ENCODE measurements around the gene CORIN. TPM values are rescaled to one million over a fixed set of nuclear protein-coding genes. Genes with fewer than 3 reads are reported as not detected.

The CORIN gene
- total RNA-seq, 6 experiments from 2014 or later = 0.12 to 0.44 (median 0.16) TPM; not detected in 1

DNA sequence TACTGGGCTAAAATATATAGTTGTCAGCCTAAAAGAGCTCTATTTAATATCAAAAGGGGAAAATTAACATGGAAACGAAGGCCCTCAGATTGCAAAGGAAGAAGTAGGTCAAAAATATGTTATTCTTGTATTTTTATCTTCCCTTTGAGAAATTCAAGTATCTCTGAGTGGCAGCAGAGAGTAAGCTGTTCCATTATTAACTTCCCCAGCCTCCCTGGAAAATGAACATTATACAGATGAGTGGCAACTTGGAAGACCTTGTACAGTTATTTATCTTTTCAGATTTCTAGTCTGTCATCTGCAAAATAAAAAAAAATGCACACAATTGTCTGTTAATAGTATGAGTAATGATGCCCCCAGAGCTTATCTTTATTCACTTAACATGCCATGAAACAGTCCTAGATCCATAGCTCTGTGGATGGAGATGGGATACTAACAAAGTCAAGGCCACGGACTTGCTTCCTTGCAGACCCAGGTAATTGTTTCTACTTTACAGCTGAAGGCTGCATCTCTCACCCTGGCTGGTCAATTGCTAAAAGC is 93.0 kb downstream of the CORIN start:
- intact Hi-C loops (cut with DNase I) = no loop called here
- TF ChIP-seq CTCF (IDR thresholded peaks at IDR 0.05) = no peak
- TF ChIP-seq POLR2A (IDR thresholded peaks at IDR 0.05) = no peak

GRCh38 chr4:47744253-47744652 is 93.6 kb downstream of the CORIN start:
- intact Hi-C loops (cut with DNase I) = no loop called here
- Histone ChIP-seq H3K27me3 (no peaks in the 10 kb centered on the region), H3K4me1 (no peaks in the 10 kb centered on the region), H3K9me3 (peaks cover 0 to 3% (median 0%) of the 10 kb centered on the region in 4 donors), H3K4me3 (peak overlapping the region in 2 of 3 donors; percentile 15 to 17), H3K27ac (no peak overlapping the region), H3K36me3 (no peaks in the 10 kb centered on the region)
- TF ChIP-seq POLR2A (IDR thresholded peaks at IDR 0.05) (no peak), CTCF (IDR thresholded peaks at IDR 0.05) (no peak)
- ATAC-seq = peak; percentile 57 to 82 (median 66)
- no peak for DNase-seq
- 28% methylated on average over 2 of the region's 2 CpGs for WGBS (ENCODE audit: insufficient coverage, low coverage, low lambda C conversion rate, missing lambda C conversion rate)

More for the DNA sequence above, 93.0 kb downstream of the CORIN start:
- Histone ChIP-seq H3K4me1 (no peaks in the 10 kb centered on the region), H3K27ac (no peak overlapping the region), H3K36me3 (no peaks in the 10 kb centered on the region), H3K27me3 (no peaks in the 10 kb centered on the region), H3K9me3 (peaks cover 0 to under 1% (median 0%) of the 10 kb centered on the region in 4 donors), H3K4me3 (no peak overlapping the region)
- ATAC-seq = no peak
- WGBS (ENCODE audit: insufficient coverage, low coverage, low lambda C conversion rate, missing lambda C conversion rate) = 67% methylated on average over 2 of the region's 2 CpGs
- no peak for DNase-seq

DNA sequence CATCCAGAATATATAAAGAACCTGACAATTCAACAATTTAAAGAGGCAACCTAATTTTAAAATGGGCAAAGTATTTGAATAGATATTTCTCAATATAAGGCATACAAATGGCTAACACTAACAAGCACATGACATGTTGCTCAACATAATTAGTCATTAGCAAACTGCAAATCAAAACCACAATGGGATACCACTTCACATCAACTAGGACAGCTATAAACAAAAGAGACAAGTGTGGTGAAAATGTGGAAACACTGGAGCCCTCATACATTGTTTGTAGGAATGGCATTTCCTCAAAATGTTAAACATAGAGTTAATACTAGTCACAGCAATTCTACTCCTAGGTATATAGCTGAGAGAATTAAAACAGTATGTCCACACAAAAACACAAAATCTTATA is 96.7 kb downstream of the CORIN start:
- Histone ChIP-seq H3K4me1 (no peaks in the 10 kb centered on the region), H3K9me3 (peaks cover 0 to 3% (median 0%) of the 10 kb centered on the region in 4 donors), H3K36me3 (no peaks in the 10 kb centered on the region), H3K27me3 (no peaks in the 10 kb centered on the region), H3K4me3 (no peak overlapping the region), H3K27ac (no peak overlapping the region)
- TF ChIP-seq POLR2A (IDR thresholded peaks at IDR 0.05) = no peak
- no peak for TF ChIP-seq CTCF (IDR thresholded peaks at IDR 0.05)
- no peak for DNase-seq
- no peak for ATAC-seq
- intact Hi-C loops (cut with DNase I) = no loop called here

DNA sequence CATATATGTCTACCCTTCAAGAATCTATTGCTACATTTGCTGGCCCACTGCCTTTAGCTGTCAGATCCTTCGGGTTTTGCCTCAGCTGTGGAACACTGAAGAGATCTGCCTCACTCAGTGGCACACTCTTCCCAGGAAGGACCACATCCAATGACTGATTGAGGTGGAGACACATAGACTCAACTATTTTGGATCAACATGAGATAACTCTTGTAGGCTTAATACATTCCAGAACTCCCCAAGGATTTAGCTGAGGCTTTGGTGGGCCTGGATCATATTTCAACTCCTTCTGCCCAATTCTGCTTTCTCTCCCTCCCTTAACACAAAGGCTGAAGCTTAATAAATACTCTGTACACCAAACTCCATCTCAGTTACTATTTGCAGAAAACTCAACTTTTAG is 100.5 kb downstream of the CORIN start:
- H3K27me3 ChIP-seq = no peaks in the 10 kb centered on the region
- H3K4me3 ChIP-seq = no peak overlapping the region
- DNase-seq (no peak), ATAC-seq (no peak)
- H3K9me3 ChIP-seq = peaks cover 0 to 3% (median 0%) of the 10 kb centered on the region in 4 donors
- intact Hi-C loops (cut with DNase I) = no loop called here
- H3K4me1 ChIP-seq = no peaks in the 10 kb centered on the region
- TF ChIP-seq CTCF (IDR thresholded peaks at IDR 0.05) (no peak), POLR2A (IDR thresholded peaks at IDR 0.05) (no peak)
- no peaks in the 10 kb centered on the region for H3K36me3 ChIP-seq
- no CpG with 5 or more reads among the region's 1 CpG for WGBS (ENCODE audit: insufficient coverage, low coverage, low lambda C conversion rate, missing lambda C conversion rate)
- H3K27ac ChIP-seq = no peak overlapping the region

GRCh38 chr4:47736555-47736954 is 101.3 kb downstream of the CORIN start:
- H3K27me3 ChIP-seq = no peaks in the 10 kb centered on the region
- peaks cover 0 to 3% (median 0%) of the 10 kb centered on the region in 4 donors for H3K9me3 ChIP-seq
- no peak for DNase-seq
- H3K27ac ChIP-seq = no peak overlapping the region
- TF ChIP-seq CTCF (IDR thresholded peaks at IDR 0.05) (no peak), POLR2A (IDR thresholded peaks at IDR 0.05) (no peak)
- H3K36me3 ChIP-seq = no peaks in the 10 kb centered on the region
- intact Hi-C loops (cut with DNase I) = no loop called here
- H3K4me1 ChIP-seq = no peaks in the 10 kb centered on the region
- no peak for ATAC-seq
- 40% methylated on average over 2 of the region's 2 CpGs for WGBS (ENCODE audit: insufficient coverage, low coverage, low lambda C conversion rate, missing lambda C conversion rate)
- no peak overlapping the region for H3K4me3 ChIP-seq
